GM03348 (cell line): Measurements from ENCODE around the gene TMEM131.
A peak's percentile ranks its signal among the peaks of the same experiment; 100 is the strongest.
"Not testable (repeated sequence)": the region's sequence is repeated elsewhere in the genome, so short reads cannot be mapped to it uniquely, and the experiment has no call there.

Experiments
- DNase-seq: peaks from one replicate; pipeline ENCODE4 v3.0.0; 2012; ENCODE audit warnings: low spot score

TMEM131 gene

DNA sequence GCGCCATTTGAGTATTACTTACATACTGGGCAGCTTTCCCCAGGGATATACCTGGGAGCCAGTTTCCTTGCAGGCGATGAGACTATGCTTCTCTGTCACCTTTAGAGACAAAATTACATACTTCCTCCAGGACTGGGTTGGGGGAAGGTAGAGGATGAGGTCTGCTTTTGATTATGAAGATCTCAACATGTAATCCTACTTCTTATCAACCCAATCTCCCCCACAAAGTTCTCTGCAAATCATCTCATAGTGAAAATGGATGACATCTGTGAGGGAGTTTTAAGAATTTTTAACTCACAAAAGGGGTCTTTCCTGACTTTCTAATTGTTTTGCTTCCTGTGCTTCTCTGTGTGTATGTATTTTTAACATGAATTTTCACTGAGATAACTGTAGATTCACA lies 81.9 kb downstream of the TMEM131 start:
- DNase-seq: no peak

GRCh38 chr2:97911922-97912575 lies 83.7 kb downstream of the TMEM131 start:
- no peak for DNase-seq

DNA sequence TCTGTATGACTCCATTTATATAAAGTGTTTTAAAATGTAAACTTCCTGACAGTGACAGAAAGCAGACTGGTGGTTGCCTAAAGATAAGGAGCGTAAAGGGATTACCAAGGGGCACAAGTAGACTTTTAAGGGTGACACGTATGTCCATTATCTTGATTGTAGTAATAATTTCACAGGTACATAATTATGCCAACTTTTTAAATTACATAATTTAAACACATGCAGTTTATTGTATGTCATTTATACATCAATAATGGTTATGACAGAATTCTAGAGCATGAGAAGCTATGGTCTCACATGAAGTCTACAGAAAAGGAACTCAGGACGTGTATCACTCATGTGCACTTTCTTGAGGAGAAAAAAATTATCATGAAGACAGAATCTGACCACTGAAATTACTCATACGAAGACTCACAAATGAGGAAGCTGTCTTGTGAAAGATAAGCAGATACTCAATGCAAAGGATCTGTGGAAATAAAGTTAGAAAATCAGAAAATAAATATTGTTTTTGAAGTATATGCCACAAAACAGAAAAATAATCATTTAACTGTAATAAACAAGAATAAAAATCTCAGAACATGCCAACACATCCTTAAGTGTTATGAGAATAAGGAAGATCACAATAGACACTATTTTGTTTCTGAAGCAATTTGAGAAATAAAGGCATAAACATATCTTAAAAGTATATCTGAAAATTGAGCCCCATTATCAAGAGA lies 84.4 kb downstream of the TMEM131 start:
- peak; percentile 15 for DNase-seq

DNA sequence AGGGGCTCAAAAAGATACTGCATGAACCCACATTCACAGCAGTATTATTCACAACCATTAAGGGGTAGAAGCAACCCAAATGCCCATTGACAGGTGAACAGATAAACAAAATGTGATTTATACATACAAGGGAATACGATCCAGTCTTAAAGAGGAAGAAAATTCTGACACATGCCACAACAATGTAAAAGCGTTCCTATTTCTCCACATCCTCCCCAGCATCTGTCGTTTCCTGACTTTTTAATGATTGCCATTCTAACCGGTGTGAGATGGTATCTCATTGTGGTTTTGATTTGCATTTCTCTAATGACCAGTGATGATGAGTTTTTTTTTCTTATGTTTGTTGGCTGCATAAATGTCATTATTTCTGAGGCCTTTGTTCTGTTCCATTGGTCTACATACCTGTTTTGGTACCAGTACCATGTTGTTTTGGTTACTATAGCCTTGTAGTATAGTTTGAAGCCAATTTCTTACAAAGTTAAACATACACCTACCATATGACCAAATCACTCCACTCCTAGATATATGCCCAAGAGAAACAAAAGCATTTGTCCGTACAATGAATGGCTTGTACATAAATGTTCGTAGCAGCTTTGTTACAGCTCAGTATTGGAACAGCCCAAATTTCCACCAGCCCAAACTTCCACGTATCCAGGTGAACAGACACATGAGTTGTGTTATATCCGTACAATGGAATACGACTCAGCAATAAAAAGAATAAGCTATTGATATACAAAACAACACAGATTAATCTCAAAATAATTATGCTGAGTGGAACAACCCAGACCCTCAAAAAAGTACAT lies 85.1 kb downstream of the TMEM131 start:
- no peak for DNase-seq

DNA sequence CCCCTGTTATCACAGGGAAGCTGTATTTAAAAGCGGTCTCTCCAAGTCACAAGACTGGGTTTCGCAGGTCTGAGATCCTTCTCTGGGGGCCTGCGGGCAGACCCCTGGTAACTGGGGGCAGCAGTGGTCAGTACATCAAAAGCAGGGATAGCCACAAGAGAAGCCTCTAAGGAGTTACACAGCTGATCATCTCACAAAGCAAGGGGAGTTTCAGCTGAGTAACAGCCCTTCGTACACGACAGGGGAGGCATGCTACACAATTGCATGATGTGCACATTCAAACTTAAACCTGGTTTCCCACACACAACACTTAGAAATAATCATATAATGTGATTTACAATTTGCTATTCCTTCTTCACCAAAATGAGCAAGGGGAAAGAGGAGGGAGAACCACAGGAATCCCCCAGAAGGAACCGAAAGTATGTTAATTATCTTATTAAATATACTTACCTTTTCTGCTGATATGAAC lies 87.5 kb downstream of the TMEM131 start:
- DNase-seq: no peak

- no peak for DNase-seq
Measured at GRCh38 chr2:97907369-97908100, 88.2 kb downstream of the TMEM131 start.

DNA sequence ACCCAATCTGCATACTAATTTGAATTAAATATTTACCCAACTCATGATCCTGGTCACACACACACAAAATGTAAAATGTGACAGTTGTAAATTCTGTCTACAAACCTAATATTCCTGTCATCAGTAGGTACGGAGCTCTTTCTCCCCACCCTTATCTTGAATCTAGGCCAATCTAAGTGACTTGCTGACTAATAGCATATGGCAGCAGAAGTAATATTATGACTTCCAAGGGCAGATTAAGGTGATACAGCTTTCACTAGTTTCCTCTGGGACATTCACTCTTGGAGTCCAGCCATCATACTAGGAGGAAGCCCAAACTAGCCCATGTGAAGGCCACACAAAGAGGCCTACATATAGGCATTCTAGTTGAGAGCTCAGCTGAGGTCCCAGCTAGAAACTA lies 89.4 kb downstream of the TMEM131 start:
- no peak for DNase-seq

DNA sequence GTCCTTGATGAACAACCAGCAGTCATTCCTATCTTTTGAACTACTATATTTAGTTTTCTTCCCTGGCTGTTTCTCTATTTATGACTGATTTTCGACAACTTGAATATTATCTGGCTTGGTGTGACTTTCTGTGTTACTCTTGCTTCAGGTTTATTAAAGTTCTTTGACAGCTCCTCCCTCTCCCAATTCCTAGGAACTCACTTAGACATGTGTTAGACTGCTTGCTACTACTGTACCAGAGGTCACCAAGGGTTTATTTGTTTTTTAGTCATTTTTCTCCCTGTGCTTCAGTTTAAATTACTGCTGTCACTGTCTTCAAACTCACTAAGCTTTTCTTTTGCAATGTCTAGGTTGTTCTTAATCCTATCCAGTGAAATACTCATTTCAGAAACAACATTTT lies 90.5 kb downstream of the TMEM131 start:
- no peak for DNase-seq

DNA sequence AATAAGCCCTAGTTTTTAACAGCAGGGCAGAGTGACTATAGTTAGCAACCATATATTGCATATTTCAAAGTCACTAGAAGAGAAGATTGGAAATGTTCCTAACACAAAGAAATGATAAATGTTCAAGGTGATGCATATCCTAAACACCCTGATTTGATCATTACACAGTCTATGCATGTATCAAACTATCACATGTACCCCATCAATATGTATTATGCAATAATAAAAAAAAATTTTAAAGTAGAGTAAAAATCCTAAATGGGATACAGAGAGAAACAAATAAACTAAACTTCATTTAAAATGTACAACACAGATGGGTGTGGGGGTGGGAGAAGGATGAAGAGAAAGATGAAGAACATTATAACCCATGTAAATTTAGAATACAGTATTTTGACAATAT lies 93.9 kb downstream of the TMEM131 start:
- no peak for DNase-seq

DNA sequence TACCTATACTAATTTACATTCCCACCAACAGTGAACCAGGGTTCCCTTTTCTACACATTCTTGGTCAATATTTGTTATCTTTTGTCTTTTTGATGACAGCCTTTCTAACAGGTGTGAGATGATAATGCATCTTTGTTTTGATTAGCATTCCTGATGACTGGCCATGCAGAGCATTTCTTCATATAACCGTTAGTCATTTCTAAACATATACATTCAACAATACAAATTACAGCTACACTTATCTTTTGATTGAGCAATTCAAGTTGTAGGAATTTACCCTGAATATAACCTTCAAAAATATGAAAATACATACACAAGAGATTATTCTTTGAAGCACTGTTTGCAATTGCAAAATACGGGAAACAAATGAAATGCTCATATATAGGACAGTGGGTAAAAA lies 94.9 kb downstream of the TMEM131 start:
- no peak for DNase-seq

DNA sequence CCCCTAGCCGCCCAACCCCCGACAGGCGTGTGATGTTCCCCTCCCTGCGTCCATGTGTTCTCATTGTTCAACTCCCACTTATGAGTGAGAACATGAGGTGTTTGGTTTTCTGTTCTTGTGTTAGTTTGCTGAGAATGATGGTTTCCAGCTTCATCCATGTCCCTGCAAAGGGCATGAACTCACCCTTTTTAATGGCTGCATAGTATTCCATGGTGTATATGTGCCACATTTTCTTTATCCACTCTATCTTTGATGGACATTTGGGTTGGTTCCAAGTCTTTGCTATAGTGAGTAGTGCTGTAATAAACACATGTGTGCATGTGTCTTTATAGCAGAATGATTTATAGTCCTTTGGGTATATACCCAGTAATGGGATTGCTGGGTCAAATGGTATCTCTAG lies 102.7 kb downstream of the TMEM131 start:
- DNase-seq: not testable (repeated sequence)

GRCh38 chr2:97891611-97892010 lies 104.1 kb downstream of the TMEM131 start:
- no peak for DNase-seq

GRCh38 chr2:97889156-97889555 lies 106.6 kb downstream of the TMEM131 start:
- DNase-seq: no peak

DNA sequence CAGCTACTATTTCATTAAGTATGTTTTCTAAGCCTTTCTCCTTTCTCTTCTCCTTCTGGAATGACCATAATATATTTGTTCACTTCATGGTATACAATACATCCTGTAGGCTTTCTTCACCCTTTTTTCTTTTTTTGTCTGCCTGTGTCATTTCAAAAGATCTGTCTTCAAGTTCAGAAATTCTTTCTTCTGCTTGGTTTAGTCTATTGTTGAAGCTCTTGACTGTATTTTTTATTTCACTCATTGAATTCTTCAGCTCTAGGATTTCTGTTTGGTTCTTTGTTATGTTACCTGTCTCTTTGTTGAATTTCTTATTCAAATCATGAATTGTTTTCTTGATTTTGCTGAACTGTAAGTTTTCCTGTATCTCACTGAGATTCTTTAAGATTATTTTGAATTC lies 109.9 kb downstream of the TMEM131 start:
- no peak for DNase-seq

DNA sequence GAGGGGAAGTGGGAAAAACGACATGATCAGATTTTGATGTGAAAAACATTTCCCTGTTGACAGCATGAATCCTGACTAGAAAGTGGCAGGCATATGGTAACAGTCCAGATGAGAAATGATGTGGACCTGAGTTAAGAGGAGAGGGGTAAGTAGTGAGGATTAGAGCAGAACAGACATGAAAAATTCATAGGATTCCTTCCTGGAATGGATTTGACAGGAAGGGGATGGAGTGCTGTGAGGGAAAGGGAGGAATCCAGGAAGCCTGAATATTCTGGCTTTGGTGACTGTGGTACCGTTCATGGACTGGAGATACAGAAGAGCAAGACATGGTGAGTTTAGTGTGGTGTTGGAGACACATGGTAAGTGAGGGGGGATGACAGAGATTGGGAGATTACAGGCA lies 115.4 kb downstream of the TMEM131 start:
- DNase-seq: no peak

DNA sequence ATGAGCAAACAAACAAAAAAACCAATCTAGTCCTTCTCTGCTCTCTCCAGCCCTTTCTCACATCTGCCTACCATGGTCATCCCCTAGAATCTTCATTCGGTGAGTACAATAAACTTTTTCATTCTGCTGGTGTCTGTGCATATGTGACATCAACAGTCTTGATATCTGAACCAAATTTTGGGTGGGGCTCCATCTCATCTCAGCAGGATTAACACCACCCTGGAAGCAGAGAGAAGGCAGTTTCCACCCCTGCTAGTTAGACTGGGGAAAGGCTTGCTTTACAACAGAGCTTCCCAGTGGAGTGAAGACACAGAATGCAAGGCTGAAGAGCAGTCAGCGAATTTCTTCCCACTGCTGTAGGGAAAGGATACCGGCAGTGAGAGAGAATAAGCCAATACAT lies 116.9 kb downstream of the TMEM131 start:
- DNase-seq: no peak

DNA sequence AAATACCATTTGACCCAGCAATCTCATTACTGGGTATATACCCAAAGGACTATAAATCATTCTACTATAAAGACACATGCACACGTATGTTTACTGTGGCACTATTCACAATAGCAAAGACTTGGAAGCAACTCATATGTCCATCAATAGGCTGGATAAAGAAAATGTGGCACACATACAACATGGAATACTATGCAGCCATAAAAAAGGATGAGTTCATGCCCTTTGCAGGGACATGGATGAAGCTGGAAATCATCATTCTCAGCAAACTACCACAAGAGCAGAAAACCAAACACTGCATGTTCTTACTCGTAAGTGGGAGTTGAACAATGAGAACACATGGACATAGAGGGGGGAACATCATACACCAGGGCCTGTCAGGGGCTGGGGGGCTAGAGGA lies 117.4 kb downstream of the TMEM131 start:
- DNase-seq: not testable (repeated sequence)

- DNase-seq: peak; percentile 41
Measured at GRCh38 chr2:97871096-97871780, 124.5 kb downstream of the TMEM131 start.

DNA sequence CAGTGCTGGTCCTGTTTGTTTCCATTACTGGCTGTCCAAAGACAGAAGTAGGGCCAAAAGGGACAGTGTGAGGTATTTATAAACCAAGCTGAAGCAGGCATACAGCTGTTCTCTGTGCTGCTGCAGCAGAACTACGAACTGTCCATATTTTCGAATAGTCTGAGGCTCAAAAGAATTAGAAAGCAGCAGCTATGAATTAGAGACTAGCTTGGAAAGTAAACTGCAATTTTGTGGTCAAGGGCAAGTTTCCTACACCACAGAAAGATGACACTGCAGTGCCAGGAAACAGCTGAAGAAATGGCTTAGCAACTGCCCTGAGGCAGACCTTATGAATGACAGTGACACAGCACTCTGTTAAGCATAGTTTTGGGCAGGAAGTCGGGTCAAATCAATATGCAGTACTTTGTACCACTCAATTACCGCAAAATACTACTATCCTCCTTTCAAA lies 125.3 kb downstream of the TMEM131 start:
- DNase-seq: peak; percentile 78

GRCh38 chr2:97869722-97870346 lies 125.9 kb downstream of the TMEM131 start:
- DNase-seq: no peak
